Right lobe of liver (tissue), 4 donors: ENCODE data around the gene UHRF2.

Source experiments
- CTCF ChIP-seq, 4 donors: fragments of 200-600 bp in 3 of 4; fragments of 450-650 bp in 1 of 4; IDR thresholded peaks; one replicate each; pipeline versions ENCODE4 v1.5.1 to v1.8.0; 2016 to 2022; ENCODE audit warnings: antibody characterized with exemption in 4 of 4, mild to moderate bottlenecking in 2 of 4
- POLR2A ChIP-seq: fragments of 450-650 bp; IDR thresholded peaks from one replicate; pipeline ENCODE4 v1.6.1; 2017; ENCODE audit warnings: antibody characterized with exemption, mild to moderate bottlenecking
- donor health status: DM: no; HTN: no; CAD: no.
- donor health status: DM: no; HTN: no; CAD: no.
- donor health status: DM: no; HTN: yes; CAD: no.

- TF ChIP-seq CTCF (IDR thresholded peaks at IDR 0.05) (no peak), POLR2A (no peak)
Measured at GRCh38 chr9:6522263-6522662, 109.3 kb downstream of the UHRF2 start.
